ENCODE measurements around the gene ACTL6A.

ACTL6A gene

DNA sequence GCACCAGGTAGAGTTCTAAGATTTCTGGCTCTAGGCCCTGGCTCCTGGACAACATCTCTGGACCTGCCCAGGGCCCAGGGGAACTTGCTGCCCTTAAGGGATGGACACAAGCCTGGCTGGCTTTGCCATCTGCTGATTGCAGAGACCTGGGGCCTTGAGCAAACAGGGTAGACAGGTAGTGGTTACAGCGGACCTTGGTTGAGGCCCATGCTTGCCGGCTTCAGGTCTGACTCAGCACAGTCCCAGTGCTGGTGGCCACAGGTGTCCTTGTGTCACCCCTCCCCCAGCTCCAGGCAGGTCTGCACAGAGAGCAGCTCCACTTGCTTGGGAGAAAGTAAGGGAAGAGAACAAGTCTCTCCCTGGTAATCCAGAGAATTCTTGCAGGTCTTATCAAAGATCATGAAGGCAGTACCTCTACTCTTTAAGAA is 15.9 kb upstream of the ACTL6A start:
- TF ChIP-seq, protein P1, sequence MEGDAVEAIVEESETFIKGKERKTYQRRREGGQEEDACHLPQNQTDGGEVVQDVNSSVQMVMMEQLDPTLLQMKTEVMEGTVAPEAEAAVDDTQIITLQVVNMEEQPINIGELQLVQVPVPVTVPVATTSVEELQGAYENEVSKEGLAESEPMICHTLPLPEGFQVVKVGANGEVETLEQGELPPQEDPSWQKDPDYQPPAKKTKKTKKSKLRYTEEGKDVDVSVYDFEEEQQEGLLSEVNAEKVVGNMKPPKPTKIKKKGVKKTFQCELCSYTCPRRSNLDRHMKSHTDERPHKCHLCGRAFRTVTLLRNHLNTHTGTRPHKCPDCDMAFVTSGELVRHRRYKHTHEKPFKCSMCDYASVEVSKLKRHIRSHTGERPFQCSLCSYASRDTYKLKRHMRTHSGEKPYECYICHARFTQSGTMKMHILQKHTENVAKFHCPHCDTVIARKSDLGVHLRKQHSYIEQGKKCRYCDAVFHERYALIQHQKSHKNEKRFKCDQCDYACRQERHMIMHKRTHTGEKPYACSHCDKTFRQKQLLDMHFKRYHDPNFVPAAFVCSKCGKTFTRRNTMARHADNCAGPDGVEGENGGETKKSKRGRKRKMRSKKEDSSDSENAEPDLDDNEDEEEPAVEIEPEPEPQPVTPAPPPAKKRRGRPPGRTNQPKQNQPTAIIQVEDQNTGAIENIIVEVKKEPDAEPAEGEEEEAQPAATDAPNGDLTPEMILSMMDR (conservative IDR thresholded peaks at IDR 0.05; ENCODE audit: control insufficient read depth, insufficient read depth, low read depth, low read length), result no peak
- no peak overlapping the region for H3K4me3 ChIP-seq (ENCODE audit: control insufficient read depth, low read depth, low read length)
- DNase-seq (ENCODE audit: low read depth), result no peak

DNA sequence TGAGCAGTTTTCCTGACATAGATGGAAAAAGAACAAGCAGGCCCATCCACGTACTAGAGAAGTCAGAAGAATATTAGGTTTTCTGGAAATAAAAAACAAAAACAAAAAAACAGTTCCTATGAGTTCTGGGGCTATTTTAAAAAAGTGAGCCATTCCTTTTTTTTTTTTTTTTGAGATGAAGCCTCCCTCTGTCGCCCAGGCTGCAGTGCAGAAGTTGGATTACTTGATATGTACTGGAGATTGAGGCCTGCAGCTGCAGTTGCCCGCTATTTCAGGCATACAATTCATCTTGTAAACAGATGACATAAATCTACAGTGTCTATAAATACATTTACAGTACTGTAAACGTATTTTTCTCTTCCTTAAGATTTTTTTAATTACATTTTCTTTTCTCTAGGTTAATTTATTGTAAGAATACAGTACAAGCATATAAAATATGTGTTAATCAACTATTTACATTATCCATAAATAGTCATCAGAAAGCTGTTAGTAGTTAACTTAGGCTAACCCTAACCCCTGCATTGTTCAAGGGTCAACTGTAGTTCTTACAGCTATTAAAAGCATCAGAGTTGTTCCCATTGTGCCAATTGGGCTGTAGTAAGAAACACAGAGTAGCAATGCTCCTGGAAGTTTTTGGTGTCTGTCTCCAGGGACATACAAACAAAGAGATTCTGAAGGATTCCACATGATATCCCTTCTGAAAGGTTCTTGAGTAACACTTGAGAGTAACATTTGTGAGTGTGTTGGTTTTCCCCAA is 11.2 kb upstream of the ACTL6A start:
- H3K4me3 ChIP-seq (ENCODE audit: control insufficient read depth, low read depth, low read length), result no peak overlapping the region
- TF ChIP-seq, protein P1 (conservative IDR thresholded peaks at IDR 0.05; ENCODE audit: control insufficient read depth, insufficient read depth, low read depth, low read length), result no peak

DNA sequence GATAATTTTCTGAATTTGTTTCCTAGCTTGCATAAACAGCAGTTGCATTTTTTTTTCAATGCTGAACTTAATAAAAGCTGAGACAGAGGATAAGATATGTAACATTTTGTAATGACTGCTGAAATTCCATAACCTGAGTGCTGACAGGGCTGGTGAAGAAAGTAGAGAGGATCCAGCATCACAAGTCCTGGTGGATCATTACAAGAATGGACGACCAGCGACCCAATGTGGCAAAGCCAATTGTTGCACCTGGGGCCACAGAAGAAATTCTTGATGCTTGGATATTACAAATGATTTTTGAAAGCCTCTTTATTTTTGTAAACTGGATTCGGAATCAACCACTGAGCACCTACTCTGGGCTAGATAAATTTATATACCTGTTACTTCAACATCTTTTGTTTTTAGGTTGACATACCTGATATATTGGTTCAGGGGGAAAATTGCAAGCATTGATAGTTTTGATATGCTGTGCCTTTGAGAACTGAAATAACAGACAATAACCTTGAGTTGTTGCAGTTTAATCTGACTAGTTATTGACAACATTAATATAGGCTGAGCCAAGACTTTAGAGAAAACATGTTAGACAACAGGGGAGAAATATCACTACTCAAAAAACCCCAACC is 3.9 kb upstream of the ACTL6A start:
- H3K4me3 ChIP-seq (ENCODE audit: control insufficient read depth, low read depth, low read length), result no peak overlapping the region
- TF ChIP-seq, protein P1 (conservative IDR thresholded peaks at IDR 0.05; ENCODE audit: control insufficient read depth, insufficient read depth, low read depth, low read length), result peak; percentile 90
- DNase-seq (ENCODE audit: low read depth), result peak; percentile 77

More for the DNA sequence above, 11.2 kb upstream of the ACTL6A start:
- DNase-seq (ENCODE audit: low read depth), result no peak

DNA sequence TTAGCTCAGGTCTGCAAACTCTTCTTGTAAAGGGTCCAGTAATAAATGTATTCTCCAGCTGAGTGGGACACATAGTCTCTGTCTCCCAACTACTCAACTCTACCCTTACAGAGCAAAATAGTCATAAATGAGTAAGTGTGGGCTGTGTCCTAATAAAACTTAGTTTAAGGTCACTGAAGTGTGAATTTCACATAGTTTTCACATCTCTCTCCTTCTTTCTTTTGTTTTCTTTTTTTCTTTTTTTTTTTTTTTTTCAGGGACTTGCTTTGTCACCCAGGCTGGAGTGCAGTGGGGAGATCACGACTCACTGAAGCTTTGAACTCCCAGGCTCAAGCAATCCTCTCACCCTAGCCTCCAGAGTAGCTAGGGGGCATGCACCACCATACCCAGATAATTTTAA is 1.9 kb upstream of the ACTL6A start:
- DNase-seq (ENCODE audit: low read depth), result no peak
- no peak overlapping the region for H3K4me3 ChIP-seq (ENCODE audit: control insufficient read depth, low read depth, low read length)
- TF ChIP-seq, protein P1 (conservative IDR thresholded peaks at IDR 0.05; ENCODE audit: control insufficient read depth, insufficient read depth, low read depth, low read length), result no peak

DNA sequence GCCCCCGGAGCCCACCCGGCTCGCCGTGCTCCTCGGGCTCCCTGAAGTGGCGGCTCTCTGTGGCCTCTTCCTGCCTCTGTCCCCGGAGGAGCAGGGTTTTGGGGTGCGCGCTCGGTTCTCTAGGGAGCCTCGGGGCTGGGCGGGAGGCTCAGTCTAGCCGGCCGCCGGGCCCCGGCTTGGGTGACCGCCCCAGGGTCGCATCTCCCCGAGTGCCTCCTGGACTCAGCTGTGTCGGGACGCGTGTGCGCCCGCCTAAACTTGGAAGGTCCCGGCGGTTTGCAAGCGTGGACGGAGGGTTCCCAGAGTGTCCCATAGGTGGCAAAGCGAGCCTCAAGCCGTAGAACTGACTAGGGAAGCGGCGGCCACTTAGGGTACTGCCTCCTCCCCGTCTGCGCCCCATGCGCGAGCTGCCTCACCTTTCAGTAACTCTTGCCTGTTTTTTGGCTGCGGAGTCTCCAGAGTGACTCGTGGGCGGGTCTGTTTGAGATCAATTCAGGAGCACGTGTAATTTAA is 601 bp downstream of the ACTL6A start:
- TF ChIP-seq, protein P1 (conservative IDR thresholded peaks at IDR 0.05; ENCODE audit: control insufficient read depth, insufficient read depth, low read depth, low read length), result peak; percentile 35
- peak overlapping the region; percentile 89 for H3K4me3 ChIP-seq (ENCODE audit: control insufficient read depth, low read depth, low read length)
- peak; percentile 72 for DNase-seq (ENCODE audit: low read depth)

DNA sequence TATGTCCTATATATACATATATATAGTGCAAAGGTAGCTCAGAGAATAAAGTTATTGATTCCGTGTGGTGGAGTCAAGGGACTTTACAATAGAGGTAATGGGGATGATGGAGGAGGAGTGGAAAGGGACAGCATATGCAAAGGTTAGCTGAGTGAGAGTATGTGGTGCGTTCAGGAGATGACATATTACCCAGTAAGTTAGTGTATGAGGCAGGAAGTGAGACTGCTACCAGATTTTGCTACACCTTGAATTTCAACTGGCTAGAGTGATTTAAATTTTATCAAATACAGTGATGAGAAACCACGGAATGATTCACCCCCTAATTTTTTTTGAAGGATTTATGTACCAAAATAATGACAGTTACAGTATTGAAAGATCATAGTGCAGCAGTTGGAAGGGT is 2.8 kb downstream of the ACTL6A start:
- H3K4me3 ChIP-seq (ENCODE audit: control insufficient read depth, low read depth, low read length), result no peak overlapping the region
- TF ChIP-seq, protein P1 (conservative IDR thresholded peaks at IDR 0.05; ENCODE audit: control insufficient read depth, insufficient read depth, low read depth, low read length), result no peak
- no peak for DNase-seq (ENCODE audit: low read depth)

Measured in fibroblast of mammary gland (primary cell).